ENCODE measurements around the gene RTN1.

DNA sequence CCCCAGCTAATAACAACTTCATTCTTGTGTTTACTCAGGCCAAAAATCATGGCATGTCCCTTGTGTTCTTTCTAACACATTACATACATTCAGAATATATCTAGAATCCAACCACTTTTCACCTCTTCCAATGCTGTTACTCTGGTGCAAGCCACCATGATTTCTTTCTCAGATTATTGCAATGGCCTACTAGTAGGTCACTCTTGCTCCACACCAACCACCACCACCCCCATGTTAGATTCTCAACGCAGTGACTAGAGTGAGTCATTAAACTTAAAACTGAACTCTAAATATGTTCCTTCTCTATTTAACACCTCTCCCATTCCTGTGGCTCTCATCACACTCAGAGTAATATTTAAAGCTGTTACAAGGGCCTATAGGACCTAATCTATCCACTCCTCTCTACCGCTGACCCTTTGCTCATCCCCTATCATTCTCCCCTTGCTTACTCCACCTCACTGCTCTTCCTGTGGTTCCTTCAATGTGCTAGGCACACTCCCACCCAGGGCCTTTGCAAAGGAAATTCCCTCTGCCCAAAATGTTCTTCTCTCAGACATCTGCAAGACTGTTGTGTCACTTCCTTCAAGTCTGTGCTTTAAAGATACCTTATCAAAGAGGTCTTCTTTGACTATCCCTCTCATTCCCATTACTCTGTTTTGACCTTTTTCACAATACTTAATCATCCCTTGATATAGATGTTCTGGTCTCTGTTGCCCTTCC is 6.6 kb downstream of the RTN1 start:
- no peak for TF ChIP-seq EZH2phosphoT487 (IDR thresholded peaks at IDR 0.05; ENCODE audit: insufficient read depth, low read depth)
- no peak for TF ChIP-seq EZH2 (IDR thresholded peaks at IDR 0.05; ENCODE audit: insufficient read depth, poor library complexity, severe bottlenecking)

All from GM23248 (cell line).